GM21576 (cell line): ENCODE measurements around the gene CD226.
"Not testable (repeated sequence)": the region's sequence is repeated elsewhere in the genome, so short reads cannot be mapped to it uniquely, and the experiment has no call there.

Source experiments
- ATAC-seq: cut with Tn5 transposase; IDR thresholded peaks from one replicate; pipeline ENCODE4 v1.9.1; 2021; ENCODE audit warnings: mild to moderate bottlenecking, moderate library complexity; ENCODE audit not compliant: unreplicated experiment

CD226 gene

GRCh38 chr18:69956665-69957620 is 9.3 kb upstream of the CD226 start:
- ATAC-seq: no peak

GRCh38 chr18:69956057-69956456 is 8.4 kb upstream of the CD226 start:
- peak; percentile 20 for ATAC-seq

- ATAC-seq: peak; percentile 28
These were observed 7.2 kb upstream of the CD226 start for GRCh38 chr18:69954719-69955480.

GRCh38 chr18:69953191-69953590 is 5.5 kb upstream of the CD226 start:
- ATAC-seq: no peak

- no peak for ATAC-seq
These were observed 3.5 kb upstream of the CD226 start for GRCh38 chr18:69951182-69951581.

GRCh38 chr18:69949538-69949936 is 1.9 kb upstream of the CD226 start:
- no peak for ATAC-seq

- ATAC-seq: peak; percentile 92
These were observed 1.4 kb upstream of the CD226 start for GRCh38 chr18:69948919-69949537.

GRCh38 chr18:69948256-69948655 is 583 bp upstream of the CD226 start:
- peak; percentile 0 for ATAC-seq

- ATAC-seq: no peak
These were observed 991 bp downstream of the CD226 start for GRCh38 chr18:69946608-69947155.

- ATAC-seq: no peak
These were observed 2.2 kb downstream of the CD226 start for GRCh38 chr18:69945220-69946114.

- no peak for ATAC-seq
These were observed 3.2 kb downstream of the CD226 start for GRCh38 chr18:69944436-69944835.

GRCh38 chr18:69943021-69943420 is 4.7 kb downstream of the CD226 start:
- ATAC-seq: no peak

GRCh38 chr18:69941183-69941582 is 6.5 kb downstream of the CD226 start:
- no peak for ATAC-seq

- not testable (repeated sequence) for ATAC-seq
These were observed 7.9 kb downstream of the CD226 start for GRCh38 chr18:69939812-69940211.

GRCh38 chr18:69936191-69936558 is 11.5 kb downstream of the CD226 start:
- no peak for ATAC-seq

- ATAC-seq: peak; percentile 92
These were observed 12.1 kb downstream of the CD226 start for GRCh38 chr18:69935319-69936190.

GRCh38 chr18:69934601-69935265 is 12.9 kb downstream of the CD226 start:
- no peak for ATAC-seq

- no peak for ATAC-seq
These were observed 18.5 kb downstream of the CD226 start for GRCh38 chr18:69929041-69929774.
